Measurements from ENCODE around the gene CYP1A2.

DNA sequence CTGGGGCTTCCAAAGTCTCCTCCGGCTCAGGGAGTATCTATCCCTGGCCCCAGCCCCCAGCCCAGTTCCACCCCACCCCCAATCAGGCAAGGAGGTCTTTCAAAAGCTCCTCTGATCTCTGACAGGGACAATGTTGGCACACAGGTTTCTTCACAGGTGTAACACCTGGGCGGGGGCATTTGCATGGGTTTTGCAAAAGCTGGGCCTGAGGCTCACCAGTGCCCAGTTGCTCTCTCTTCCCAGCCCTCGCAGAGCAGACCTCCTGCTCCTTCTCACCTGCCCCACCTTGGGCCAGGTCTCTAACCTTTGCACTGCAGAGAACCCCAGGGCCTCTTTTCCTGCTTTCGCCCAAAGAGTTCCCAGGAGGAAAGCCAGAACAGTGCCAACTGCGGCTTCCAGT lies 24.7 kb downstream of the CYP1A2 start:
- TF ChIP-seq POLR2A (IDR thresholded peaks at IDR 0.05) (no peak), POLR2AphosphoS5 (IDR thresholded peaks at IDR 0.05) (no peak)
- TF ChIP-seq, protein P1, sequence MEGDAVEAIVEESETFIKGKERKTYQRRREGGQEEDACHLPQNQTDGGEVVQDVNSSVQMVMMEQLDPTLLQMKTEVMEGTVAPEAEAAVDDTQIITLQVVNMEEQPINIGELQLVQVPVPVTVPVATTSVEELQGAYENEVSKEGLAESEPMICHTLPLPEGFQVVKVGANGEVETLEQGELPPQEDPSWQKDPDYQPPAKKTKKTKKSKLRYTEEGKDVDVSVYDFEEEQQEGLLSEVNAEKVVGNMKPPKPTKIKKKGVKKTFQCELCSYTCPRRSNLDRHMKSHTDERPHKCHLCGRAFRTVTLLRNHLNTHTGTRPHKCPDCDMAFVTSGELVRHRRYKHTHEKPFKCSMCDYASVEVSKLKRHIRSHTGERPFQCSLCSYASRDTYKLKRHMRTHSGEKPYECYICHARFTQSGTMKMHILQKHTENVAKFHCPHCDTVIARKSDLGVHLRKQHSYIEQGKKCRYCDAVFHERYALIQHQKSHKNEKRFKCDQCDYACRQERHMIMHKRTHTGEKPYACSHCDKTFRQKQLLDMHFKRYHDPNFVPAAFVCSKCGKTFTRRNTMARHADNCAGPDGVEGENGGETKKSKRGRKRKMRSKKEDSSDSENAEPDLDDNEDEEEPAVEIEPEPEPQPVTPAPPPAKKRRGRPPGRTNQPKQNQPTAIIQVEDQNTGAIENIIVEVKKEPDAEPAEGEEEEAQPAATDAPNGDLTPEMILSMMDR (IDR thresholded peaks at IDR 0.05), result no peak
